Measurements from ENCODE around the gene PDC.

The PDC gene

GRCh38 chr1:186482661-186483255, 21.8 kb upstream of the PDC start:
- DNase-seq: peak; percentile 49 to 67
- Histone ChIP-seq H3K4me3 (no peak overlapping the region), H3K36me3 (no peaks in the 10 kb centered on the region), H3K9me3 (no peaks in the 10 kb centered on the region), H3K27ac (no peak overlapping the region), H3K4me1 (peaks cover 0 to 6% (median 0%) of the 10 kb centered on the region in 4 donors), H3K27me3 (no peaks in the 10 kb centered on the region)
- intact Hi-C loops (cut with DNase I; ENCODE audit: low total_unique reads): no loop called here
- TF ChIP-seq CTCF (IDR thresholded peaks at IDR 0.05): peak; percentile 61 to 71

DNA sequence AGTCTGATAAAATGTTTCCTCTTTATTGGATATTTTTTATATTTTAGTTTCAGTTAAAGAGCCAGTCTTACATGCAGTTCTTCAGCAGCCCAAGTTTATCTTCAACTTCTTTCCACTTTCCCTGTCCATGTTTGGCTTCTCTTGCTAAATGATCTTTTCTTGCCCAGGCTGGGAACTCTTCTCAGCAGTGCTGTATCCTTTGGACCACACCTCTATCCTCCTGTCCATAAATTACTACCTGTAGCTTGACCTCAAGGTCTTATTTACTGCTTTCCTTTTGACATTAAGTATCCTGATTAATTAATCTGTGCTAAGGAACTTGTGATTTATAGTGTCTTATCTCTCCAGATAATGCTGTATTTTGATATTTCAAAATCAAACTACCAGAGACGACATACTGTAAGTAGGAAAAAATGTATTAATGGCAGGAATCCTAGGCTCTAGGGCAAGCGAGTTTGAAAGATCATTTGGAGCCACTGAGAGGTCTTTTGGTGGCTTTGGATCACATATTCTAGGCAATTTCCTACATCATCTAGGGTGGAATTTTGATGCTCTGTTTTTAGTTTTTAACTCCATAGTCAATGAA, 20.5 kb upstream of the PDC start:
- Histone ChIP-seq H3K27ac (no peak overlapping the region), H3K4me3 (no peak overlapping the region), H3K27me3 (no peaks in the 10 kb centered on the region), H3K36me3 (no peaks in the 10 kb centered on the region), H3K9me3 (no peaks in the 10 kb centered on the region), H3K4me1 (peaks cover 0 to 6% (median 0%) of the 10 kb centered on the region in 4 donors)
- DNase-seq: no peak
- intact Hi-C loops (cut with DNase I; ENCODE audit: low total_unique reads): no loop called here
- TF ChIP-seq CTCF (IDR thresholded peaks at IDR 0.05): no peak

- intact Hi-C loops (cut with DNase I; ENCODE audit: low total_unique reads): loop anchor here (5.0 kb wide), 1 partner anchor 1533 kb away; no protein-coding TSS in a partner anchor
- Histone ChIP-seq H3K36me3 (no peaks in the 10 kb centered on the region), H3K27ac (no peak overlapping the region), H3K4me1 (peaks cover 0 to 6% (median 0%) of the 10 kb centered on the region in 4 donors), H3K4me3 (no peak overlapping the region), H3K27me3 (no peaks in the 10 kb centered on the region), H3K9me3 (no peaks in the 10 kb centered on the region)
- DNase-seq: no peak
- no peak for TF ChIP-seq CTCF (IDR thresholded peaks at IDR 0.05)
These were observed 18.2 kb upstream of the PDC start for GRCh38 chr1:186479162-186479561.

DNA sequence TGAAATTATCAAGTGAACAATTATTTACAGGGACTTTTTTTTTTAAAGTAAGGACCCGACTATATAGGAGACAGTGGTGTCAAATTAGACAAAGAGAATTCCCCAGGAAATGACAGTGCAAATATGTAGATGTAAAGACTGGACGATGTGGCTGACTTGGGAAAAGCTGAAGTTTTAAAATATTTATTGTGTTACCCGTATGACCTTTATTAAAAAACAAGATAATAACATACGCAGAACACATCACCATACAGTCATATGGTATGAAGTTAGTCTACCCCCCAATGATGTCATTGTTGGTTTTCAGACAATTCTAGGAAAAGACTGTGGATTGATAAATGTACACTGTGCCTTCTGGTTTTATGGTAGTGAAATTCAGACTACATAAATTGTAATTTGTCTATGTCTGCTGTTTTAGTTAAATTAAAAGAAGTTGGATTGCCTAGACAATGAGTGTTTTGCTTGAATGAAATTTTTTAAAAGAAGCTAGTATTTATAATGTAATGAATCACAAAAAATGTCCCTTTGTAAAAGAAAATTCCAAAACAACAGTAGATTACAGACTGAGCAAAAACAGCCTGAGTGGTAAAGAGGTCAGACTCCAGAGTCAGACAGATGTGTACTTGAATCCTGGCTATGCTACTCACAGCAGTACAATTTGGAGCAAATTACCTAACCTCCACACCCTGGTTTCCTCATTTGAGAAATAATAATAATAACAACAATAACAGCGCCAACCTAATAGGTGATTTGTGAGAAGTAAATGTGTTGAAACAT, 15.5 kb upstream of the PDC start:
- Histone ChIP-seq H3K27me3 (no peaks in the 10 kb centered on the region), H3K4me3 (no peak overlapping the region), H3K27ac (no peak overlapping the region), H3K9me3 (no peaks in the 10 kb centered on the region), H3K4me1 (no peaks in the 10 kb centered on the region), H3K36me3 (no peaks in the 10 kb centered on the region)
- intact Hi-C loops (cut with DNase I; ENCODE audit: low total_unique reads): loop anchor here (5.0 kb wide), 1 partner anchor 1536 kb away; no protein-coding TSS in a partner anchor
- no peak for TF ChIP-seq CTCF (IDR thresholded peaks at IDR 0.05)
- DNase-seq: no peak

GRCh38 chr1:186474208-186474607, 13.3 kb upstream of the PDC start:
- H3K27me3 ChIP-seq: no peaks in the 10 kb centered on the region
- TF ChIP-seq CTCF (IDR thresholded peaks at IDR 0.05): no peak
- H3K4me1 ChIP-seq: no peaks in the 10 kb centered on the region
- no peaks in the 10 kb centered on the region for H3K9me3 ChIP-seq
- intact Hi-C loops (cut with DNase I; ENCODE audit: low total_unique reads): no loop called here
- no peak overlapping the region for H3K27ac ChIP-seq
- DNase-seq: no peak
- H3K4me3 ChIP-seq: no peak overlapping the region
- H3K36me3 ChIP-seq: no peaks in the 10 kb centered on the region
